T-cell (primary cell): ENCODE results near the gene UTP4. TPM values are rescaled to one million over a fixed set of nuclear protein-coding genes. Genes with fewer than 3 reads are reported as not detected.
A peak's percentile ranks its signal among the peaks of the same experiment; 100 is the strongest.

Experiments used
- ATAC-seq, 4 experiments: fragments of 200-7000 bp in 3 of 4; fragments of 150-1000 bp in 1 of 4; cut with Tn5 transposase; replicated peaks in 1 of 4; 1 replicate in 3 of 4; 2 replicates in 1 of 4; pipeline ENCODE4 v1.10.0; 2021; ENCODE audit warnings: moderate library complexity in 3 of 4, mild to moderate bottlenecking in 2 of 4, moderate number of reproducible peaks in 1 of 4
- CTCF ChIA-PET, 2 donors: fragments of 300-600 bp; sonication (Branson Sonifier 250); formaldehyde crosslinking; loops; one replicate each; lab custom pipeline; 2022; ENCODE audit warnings: antibody characterized with exemption in 2 of 2; lab: Charles Lee
- POLR2A ChIA-PET, 2 donors: fragments of 300-600 bp; sonication (Branson Sonifier 250); formaldehyde crosslinking; loops; one replicate each; lab custom pipeline; 2022; ENCODE audit warnings: antibody characterized with exemption in 2 of 2; lab: Charles Lee
- DNase-seq, 35 experiments: peaks; one replicate each; pipeline versions ENCODE4 v3.0.0 to v3.0.0-alpha.2; 2013 to 2023
- H3K27ac ChIP-seq: one replicate; pipeline ENCODE4 v1.5.1; 2013; ENCODE audit warnings: low read length
- H3K27me3 ChIP-seq, 2 experiments: replicated peaks in 1 of 2; 1 replicate in 1 of 2; 2 replicates in 1 of 2; pipeline versions ENCODE4 v1.6.1 to v1.7.0; 2013; ENCODE audit warnings: low read length in 1 of 2, mixed read lengths in 1 of 2; ENCODE audit not compliant: control insufficient read depth in 2 of 2, insufficient read depth in 2 of 2; ENCODE audit errors: extremely low read depth in 1 of 2
- H3K36me3 ChIP-seq, 2 donors: 1 replicate in 1 of 2; 2 replicates in 1 of 2; pipeline versions ENCODE4 v1.6.1 to v1.7.0; 2013; ENCODE audit warnings: low read length in 1 of 2; ENCODE audit not compliant: control insufficient read depth in 2 of 2, insufficient read depth in 1 of 2; ENCODE audit errors: extremely low read depth in 1 of 2
- H3K4me1 ChIP-seq, 2 experiments: 1 replicate in 1 of 2; 2 replicates in 1 of 2; pipeline versions ENCODE4 v1.6.1 to v1.7.0; 2013; ENCODE audit warnings: low read length in 2 of 2, mixed read lengths in 1 of 2; ENCODE audit not compliant: insufficient read depth in 2 of 2, control insufficient read depth in 1 of 2; ENCODE audit errors: extremely low read depth in 1 of 2
- H3K4me3 ChIP-seq, 2 donors: 1 replicate in 1 of 2; 2 replicates in 1 of 2; pipeline versions ENCODE4 v1.5.1 to v1.7.0; 2013; ENCODE audit warnings: mild to moderate bottlenecking in 2 of 2, low read length in 1 of 2, moderate library complexity in 1 of 2; ENCODE audit not compliant: control insufficient read depth in 1 of 2; ENCODE audit errors: extremely low read depth in 1 of 2
- H3K9me3 ChIP-seq: 2 replicates; pipeline ENCODE4 v1.7.0; 2013
- H3K27ac Mint-ChIP-seq, 2 donors: one replicate each; pipeline ENCODE4 v1.8.0; 2020 to 2021; ENCODE audit warnings: mild to moderate bottlenecking in 2 of 2, mixed read lengths in 2 of 2
- H3K27me3 Mint-ChIP-seq, 2 donors: one replicate each; pipeline ENCODE4 v1.8.0; 2021 to 2022; ENCODE audit warnings: mixed read lengths in 2 of 2
- H3K36me3 Mint-ChIP-seq: one replicate; pipeline ENCODE4 v1.8.0; 2021; ENCODE audit warnings: mixed read lengths
- H3K4me1 Mint-ChIP-seq, 3 donors: one replicate each; pipeline ENCODE4 v1.8.0; 2020 to 2022; ENCODE audit warnings: mixed read lengths in 3 of 3, mild to moderate bottlenecking in 1 of 3
- H3K4me3 Mint-ChIP-seq, 3 donors: one replicate each; pipeline ENCODE4 v1.8.0; 2020 to 2022; ENCODE audit warnings: mild to moderate bottlenecking in 3 of 3, mixed read lengths in 3 of 3, moderate library complexity in 3 of 3
- H3K9me3 Mint-ChIP-seq, 3 donors: one replicate each; pipeline ENCODE4 v1.8.0; 2020 to 2022; ENCODE audit warnings: mixed read lengths in 3 of 3
- WGBS: methylation state at CpG from one replicate; pipeline ENCODE4 v1.1.5; 2013; ENCODE audit warnings: missing lambda C conversion rate; ENCODE audit not compliant: insufficient coverage; 5-methylcytosine and 5-hydroxymethylcytosine counted together
- total RNA-seq, 35 experiments: library from RNA in 6 of 35; stranded (reverse) in 6 of 35; fragments of 120-200 nt in 1 of 35; gene quantifications; one replicate each; pipeline versions ENCODE4 v1.2.1 to v1.2.4 and lab custom pipeline; 2013 to 2026

The UTP4 gene
- total RNA-seq, 5 donors from 2014 or later (not counting 1 experiment from before 2014, with no cell fraction given), result 30.3 to 42.5 (median 37.8) TPM

DNA sequence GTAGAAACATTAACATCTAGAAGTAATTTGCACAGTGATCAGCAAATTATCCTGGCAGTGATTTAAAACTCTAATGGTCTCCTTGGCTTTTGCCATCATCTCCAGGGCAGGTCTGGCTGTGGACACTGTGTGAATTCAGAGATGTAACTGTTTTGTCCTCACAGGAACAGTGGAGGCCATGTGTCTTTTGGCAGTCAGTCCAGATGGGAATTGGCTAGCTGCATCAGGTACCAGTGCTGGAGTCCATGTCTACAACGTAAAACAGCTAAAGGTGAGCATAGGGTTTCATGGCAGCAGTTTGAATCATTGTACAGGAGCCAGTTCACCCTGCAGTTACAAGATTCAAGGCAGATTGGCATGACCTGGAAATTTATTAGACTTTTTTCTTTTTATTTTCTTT is 27.7 kb downstream of the UTP4 start:
- H3K4me1 ChIP-seq, result no peaks in the 10 kb centered on the region
- no peaks in the 10 kb centered on the region for H3K27me3 Mint-ChIP-seq
- no peak for ATAC-seq
- 100% methylated on average over 1 of the region's 1 CpG for WGBS
- ChIA-PET POLR2A (no interaction called here), CTCF (interaction anchor here in 1 of 2 donors (0.7 kb wide), 1 partner anchor 39 kb away, joined by 3 read pairs; no protein-coding TSS in a partner anchor)
- H3K27ac Mint-ChIP-seq, result no peak overlapping the region
- peaks cover 54% of the 10 kb centered on the region for H3K36me3 Mint-ChIP-seq
- peaks cover 5 to 68% of the 10 kb centered on the region in 2 donors for H3K36me3 ChIP-seq
- no peak overlapping the region for H3K4me3 Mint-ChIP-seq
- H3K9me3 Mint-ChIP-seq, result no peaks in the 10 kb centered on the region
- no peak for DNase-seq
- H3K4me1 Mint-ChIP-seq, result peaks cover 0 to under 1% (median 0%) of the 10 kb centered on the region in 3 donors
- H3K9me3 ChIP-seq, result no peaks in the 10 kb centered on the region
- no peak overlapping the region for H3K27ac ChIP-seq
- H3K4me3 ChIP-seq, result no peak overlapping the region
- H3K27me3 ChIP-seq, result no peaks in the 10 kb centered on the region

DNA sequence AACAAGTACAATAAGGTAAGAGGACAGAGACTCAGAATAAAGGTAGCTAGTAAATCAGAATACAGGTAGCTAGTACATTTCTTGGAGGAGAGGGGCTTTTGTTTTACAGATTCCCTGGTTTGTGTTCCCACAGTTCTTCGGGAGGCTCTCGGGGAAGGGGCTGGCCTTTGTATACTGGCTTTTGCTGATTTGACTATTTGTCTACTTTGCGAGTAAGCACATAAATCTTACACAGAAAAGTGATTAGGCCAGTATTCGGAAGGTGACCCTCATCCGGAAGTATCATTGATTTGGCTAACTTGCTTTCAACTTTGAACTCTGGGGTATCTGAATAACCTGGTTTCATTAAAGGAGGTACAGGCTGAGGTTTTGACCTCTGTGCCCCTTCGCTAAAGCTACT is 33.1 kb downstream of the UTP4 start:
- peak overlapping the region in 1 of 3 donors; percentile 33 for H3K4me3 Mint-ChIP-seq
- peaks cover 17 to 33% (median 24%) of the 10 kb centered on the region in 3 donors for H3K4me1 Mint-ChIP-seq
- H3K4me3 ChIP-seq, result no peak overlapping the region
- H3K27ac ChIP-seq, result peak overlapping the region; percentile 4
- peaks cover 7 to 63% of the 10 kb centered on the region in 2 donors for H3K36me3 ChIP-seq
- DNase-seq (no peak), ATAC-seq (no peak)
- H3K9me3 ChIP-seq, result no peaks in the 10 kb centered on the region
- H3K27ac Mint-ChIP-seq, result peak overlapping the region in 1 of 2 donors; percentile 78
- CTCF ChIA-PET, result interaction anchor here (0.6 to 1.8 kb wide), 2 partner anchors 22 to 23 kb away, joined by 3 to 8 read pairs; partner anchors contain the start of gene SNTB2 (in 1 of the 2)
- POLR2A ChIA-PET, result interaction anchor here (0.6 to 1.3 kb wide), 2 partner anchors 21 to 1635 kb away, joined by 4 to 7 read pairs; partner anchors contain the start of gene SNTB2 (in 1 of the 2)
- H3K27me3 ChIP-seq, result no peaks in the 10 kb centered on the region
- H3K4me1 ChIP-seq, result peaks cover 0 to 15% of the 10 kb centered on the region in 2 experiments
- WGBS, result 86% methylated on average over 6 of the region's 6 CpGs
- H3K9me3 Mint-ChIP-seq, result no peaks in the 10 kb centered on the region
- H3K27me3 Mint-ChIP-seq, result no peaks in the 10 kb centered on the region
- peaks cover 44% of the 10 kb centered on the region for H3K36me3 Mint-ChIP-seq

DNA sequence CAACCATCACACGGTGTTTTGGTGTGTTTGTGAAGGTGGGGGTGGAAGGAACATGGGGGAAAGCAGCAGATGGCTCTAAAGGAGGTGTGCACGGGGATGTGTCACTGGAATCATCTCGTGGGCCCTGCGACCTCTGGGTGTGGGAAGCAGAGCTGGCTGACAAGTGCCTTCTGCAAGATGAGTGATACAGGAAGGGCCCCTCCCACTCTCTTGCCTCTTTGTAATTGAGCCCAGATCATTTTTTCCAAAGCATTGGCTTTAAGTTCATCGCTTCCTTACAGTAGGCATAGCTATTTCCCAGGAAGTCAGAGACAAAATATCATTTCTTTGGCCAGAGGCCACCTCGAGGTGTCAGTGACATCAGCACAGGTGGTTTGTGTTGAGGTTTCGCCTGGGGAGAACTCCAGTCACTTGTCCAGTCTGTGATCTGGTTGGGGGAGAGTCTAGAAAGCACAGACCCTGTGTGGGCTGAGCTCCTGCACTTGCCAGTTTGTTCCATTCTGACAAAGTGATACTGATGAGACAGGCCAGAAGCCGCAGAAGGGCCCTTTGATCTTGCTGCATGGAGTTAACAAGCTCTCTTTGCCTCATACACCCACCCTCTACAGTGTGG is 33.9 kb downstream of the UTP4 start:
- H3K9me3 Mint-ChIP-seq, result no peaks in the 10 kb centered on the region
- peak overlapping the region; percentile 6 to 33 (median 8) for H3K4me3 Mint-ChIP-seq
- Histone ChIP-seq H3K9me3 (no peaks in the 10 kb centered on the region), H3K27me3 (no peaks in the 10 kb centered on the region), H3K4me1 (peaks cover 0 to 15% of the 10 kb centered on the region in 2 experiments), H3K36me3 (peaks cover 7 to 57% of the 10 kb centered on the region in 2 donors), H3K4me3 (no peak overlapping the region), H3K27ac (peak overlapping the region; percentile 8)
- WGBS, result 16% methylated on average over 7 of the region's 8 CpGs
- ChIA-PET POLR2A (interaction anchor here in 1 of 2 donors (1.3 kb wide), 1 partner anchor 20 kb away, joined by 4 read pairs; the partner anchor contains the start of gene SNTB2), CTCF (interaction anchor here in 1 of 2 donors (1.8 kb wide), 1 partner anchor 21 kb away, joined by 8 read pairs; the partner anchor contains the start of gene SNTB2)
- H3K4me1 Mint-ChIP-seq, result peaks cover 17 to 36% (median 26%) of the 10 kb centered on the region in 3 donors
- no peaks in the 10 kb centered on the region for H3K27me3 Mint-ChIP-seq
- peaks cover 41% of the 10 kb centered on the region for H3K36me3 Mint-ChIP-seq
- peak overlapping the region; percentile 78 to 84 for H3K27ac Mint-ChIP-seq
- ATAC-seq (peak; percentile 40 to 84 (median 78)), DNase-seq (peak in 20 of 35 experiments; percentile 3 to 39 (median 14))

DNA sequence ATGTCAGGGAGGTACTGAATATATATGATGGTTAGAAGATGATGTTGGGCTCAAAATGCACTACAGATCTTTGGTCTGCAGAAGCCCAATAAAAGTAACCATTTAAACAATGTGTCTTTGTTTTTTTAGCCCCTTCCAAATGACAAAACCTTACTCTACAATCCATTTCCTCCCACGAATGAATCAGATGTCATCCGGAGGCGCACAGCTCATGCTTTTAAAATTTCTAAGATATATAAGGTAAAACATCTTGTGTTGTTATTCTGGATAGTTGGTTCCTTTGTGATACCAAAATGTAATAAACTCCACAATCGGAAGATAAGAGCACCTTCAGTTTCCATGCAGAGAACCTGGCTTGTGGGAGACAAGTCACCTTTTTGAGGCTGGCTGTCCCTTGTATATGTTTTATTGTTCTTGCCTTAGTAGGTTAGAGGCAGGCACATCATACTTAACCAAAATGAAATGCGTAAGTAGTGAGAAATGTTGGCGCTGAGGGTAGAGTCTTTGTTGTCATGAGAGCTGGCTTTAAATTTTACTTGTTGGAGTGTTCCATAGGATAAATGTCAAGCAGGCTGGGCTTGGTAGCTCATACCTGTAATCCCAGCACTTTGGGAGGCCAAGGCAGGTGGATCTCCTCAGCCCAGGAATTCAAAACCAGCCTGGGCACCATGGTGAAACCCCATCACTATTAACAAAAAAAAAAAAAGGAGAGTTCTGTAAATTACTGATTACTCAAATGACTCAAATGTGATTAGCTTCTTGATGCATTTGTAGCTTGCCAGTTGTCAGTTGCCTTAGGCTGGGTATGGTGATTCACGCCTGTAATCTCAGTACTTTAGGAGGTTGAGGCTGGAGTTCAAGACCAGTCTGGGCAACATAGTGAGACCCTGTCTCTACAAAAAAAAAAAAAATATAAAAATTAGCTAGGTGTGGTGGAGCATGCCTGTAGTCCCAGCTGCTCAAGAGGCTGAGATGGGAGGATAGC is 34.8 kb downstream of the UTP4 start:
- no peak for ATAC-seq
- Mint-ChIP-seq H3K36me3 (peaks cover 43% of the 10 kb centered on the region), H3K9me3 (no peaks in the 10 kb centered on the region), H3K27ac (peak overlapping the region; percentile 78 to 84), H3K27me3 (no peaks in the 10 kb centered on the region), H3K4me1 (peaks cover 17 to 36% (median 26%) of the 10 kb centered on the region in 3 donors), H3K4me3 (peak overlapping the region in 1 of 3 donors; percentile 33)
- 100% methylated on average over 2 of the region's 7 CpGs for WGBS
- DNase-seq, result no peak
- H3K4me1 ChIP-seq, result peaks cover 0 to 15% of the 10 kb centered on the region in 2 experiments
- no peaks in the 10 kb centered on the region for H3K27me3 ChIP-seq
- peak overlapping the region; percentile 8 for H3K27ac ChIP-seq
- H3K36me3 ChIP-seq, result peaks cover 2 to 50% of the 10 kb centered on the region in 2 donors
- no peaks in the 10 kb centered on the region for H3K9me3 ChIP-seq
- H3K4me3 ChIP-seq, result no peak overlapping the region
- ChIA-PET CTCF (interaction anchor here in 1 of 2 donors (0.6 to 1.8 kb wide), 6 partner anchors 10 to 687 kb away, joined by 3 to 8 read pairs (median 3); partner anchors contain the start of gene SNTB2), POLR2A (no interaction called here)

DNA sequence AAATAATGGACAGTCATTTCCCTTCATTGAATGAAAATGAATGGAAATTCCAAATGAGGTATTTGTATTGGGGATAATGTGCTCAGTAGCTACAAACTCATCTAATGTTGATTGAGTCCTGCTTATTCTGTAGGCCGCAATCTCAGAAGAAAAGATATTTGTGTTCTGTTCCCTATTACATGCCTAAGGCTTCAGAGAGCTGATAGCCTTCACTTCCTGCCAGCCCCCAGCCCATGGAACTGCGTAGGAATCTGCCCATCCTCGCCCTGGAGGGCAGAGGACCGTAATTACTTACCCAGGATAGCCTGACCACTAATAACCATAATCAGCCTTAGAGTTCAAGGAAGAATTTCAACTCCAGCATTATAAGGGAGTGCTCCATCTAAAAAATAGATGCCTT is 36.6 kb downstream of the UTP4 start:
- Histone ChIP-seq H3K4me3 (no peak overlapping the region), H3K27me3 (no peaks in the 10 kb centered on the region), H3K9me3 (no peaks in the 10 kb centered on the region), H3K4me1 (peaks cover 0 to 15% of the 10 kb centered on the region in 2 experiments), H3K36me3 (peaks cover 2 to 45% of the 10 kb centered on the region in 2 donors), H3K27ac (no peak overlapping the region)
- CTCF ChIA-PET, result interaction anchor here in 1 of 2 donors (0.5 kb wide), 1 partner anchor 45 kb away, joined by 8 read pairs; no protein-coding TSS in a partner anchor
- no peak overlapping the region for H3K27ac Mint-ChIP-seq
- peaks cover 25 to 40% (median 26%) of the 10 kb centered on the region in 3 donors for H3K4me1 Mint-ChIP-seq
- DNase-seq (no peak), ATAC-seq (no peak)
- peaks cover 33% of the 10 kb centered on the region for H3K36me3 Mint-ChIP-seq
- no peaks in the 10 kb centered on the region for H3K9me3 Mint-ChIP-seq
- POLR2A ChIA-PET, result interaction anchor here in 1 of 2 donors (0.6 kb wide), 1 partner anchor 18 kb away, joined by 6 read pairs; no protein-coding TSS in a partner anchor
- no peak overlapping the region for H3K4me3 Mint-ChIP-seq
- WGBS, result 100% methylated on average over 2 of the region's 4 CpGs
- H3K27me3 Mint-ChIP-seq, result no peaks in the 10 kb centered on the region
